H1 (cell line): ENCODE data around the gene SF3B2. TPM values are rescaled to one million over a fixed set of nuclear protein-coding genes. Genes with fewer than 3 reads are reported as not detected.

Experiments
- CTCF ChIA-PET: fragments of 300-600 bp; sonication (Branson Sonifier 250); formaldehyde crosslinking; loops from one replicate; lab custom pipeline; 2021; ENCODE audit not compliant: partially characterized antibody; lab: Charles Lee
- POLR2A ChIA-PET: fragments of 300-600 bp; sonication (Branson Sonifier 250); formaldehyde crosslinking; loops from one replicate; lab custom pipeline; 2021; ENCODE audit warnings: inconsistent platforms; ENCODE audit not compliant: partially characterized antibody; lab: Charles Lee
- DNase-seq, 2 experiments: peaks; one replicate each; pipeline versions ENCODE4 v3.0.0 to v3.0.0-alpha.2; 2010 to 2022; ENCODE audit warnings: low spot score in 2 of 2, low read depth in 1 of 2, mixed read lengths in 1 of 2
- FAIRE-seq: peaks from 2 replicates; lab custom pipeline; 2011; peaks lifted over from hg19 to GRCh38; lab: Jason Lieb, UNC
- H2AFZ ChIP-seq: 2 replicates; pipeline ENCODE4 v1.8.1; 2012; ENCODE audit warnings: low read length, inconsistent platforms
- H2AK5ac ChIP-seq: 2 replicates; pipeline ENCODE4 v1.6.1; 2013; ENCODE audit warnings: low read depth, low read length
- H2BK120ac ChIP-seq: replicated peaks from 2 replicates; pipeline ENCODE3; 2013; ENCODE audit warnings: low read depth, low read length, inconsistent platforms
- H2BK12ac ChIP-seq: 2 replicates; pipeline ENCODE4 v1.6.1; 2013; ENCODE audit warnings: low read depth, low read length
- H2BK15ac ChIP-seq: 2 replicates; pipeline ENCODE4 v1.6.1; 2013; ENCODE audit warnings: low read length
- H2BK20ac ChIP-seq: 2 replicates; pipeline ENCODE4 v1.6.1; 2013; ENCODE audit warnings: low read length
- H2BK5ac ChIP-seq: 2 replicates; pipeline ENCODE4 v1.6.1; 2013; ENCODE audit warnings: low read depth, low read length
- H3K14ac ChIP-seq: 2 replicates; pipeline ENCODE4 v1.6.1; 2013; ENCODE audit warnings: inconsistent platforms; ENCODE audit not compliant: insufficient read length
- H3K18ac ChIP-seq: 2 replicates; pipeline ENCODE4 v1.6.1; 2013; ENCODE audit warnings: low read length; ENCODE audit errors: extremely low read depth
- H3K23ac ChIP-seq: 2 replicates; pipeline ENCODE4 v1.6.1; 2013; ENCODE audit warnings: inconsistent platforms; ENCODE audit not compliant: insufficient read length
- H3K23me2 ChIP-seq: 2 replicates; pipeline ENCODE4 v1.6.1; 2013; ENCODE audit warnings: low read depth, low read length
- H3K27ac ChIP-seq: 2 replicates; pipeline ENCODE4 v1.6.1; 2011; ENCODE audit warnings: low read depth, low read length, inconsistent platforms
- H3K27me3 ChIP-seq, 4 experiments: replicated peaks in 1 of 4; 1 replicate in 1 of 4; 2 replicates in 3 of 4; pipeline versions ENCODE4 v1.6.1 to v1.8.1; 2011 to 2013; ENCODE audit warnings: low read length in 3 of 4, mild to moderate bottlenecking in 3 of 4, inconsistent platforms in 2 of 4, mixed read lengths in 2 of 4, moderate library complexity in 1 of 4; ENCODE audit not compliant: control insufficient read depth in 3 of 4, insufficient read depth in 3 of 4; ENCODE audit errors: extremely low read depth in 1 of 4
- H3K36me3 ChIP-seq, 4 experiments: 2 replicates each; pipeline versions ENCODE4 v1.6.1 to v1.8.1; 2011 to 2013; ENCODE audit warnings: mild to moderate bottlenecking in 4 of 4, low read length in 3 of 4, moderate library complexity in 2 of 4, control low read depth in 1 of 4, inconsistent platforms in 1 of 4; ENCODE audit not compliant: insufficient read depth in 4 of 4, control insufficient read depth in 2 of 4
- H3K4ac ChIP-seq: replicated peaks from 2 replicates; pipeline ENCODE3; 2013; ENCODE audit warnings: low read length, low read depth, mixed read lengths, inconsistent platforms; ENCODE audit not compliant: insufficient read length
- H3K4me1 ChIP-seq, 4 experiments: replicated peaks in 1 of 4; 1 replicate in 1 of 4; 2 replicates in 3 of 4; pipeline versions ENCODE4 v1.6.1 to v1.8.1; 2011 to 2013; ENCODE audit warnings: low read length in 3 of 4, inconsistent platforms in 2 of 4, mixed read lengths in 1 of 4; ENCODE audit not compliant: insufficient read depth in 4 of 4, control insufficient read depth in 3 of 4
- H3K4me2 ChIP-seq, 2 experiments: 2 replicates each; pipeline versions ENCODE4 v1.6.1 to v1.8.1; 2011 to 2013; ENCODE audit warnings: low read depth in 2 of 2, low read length in 2 of 2, control low read depth in 1 of 2, inconsistent platforms in 1 of 2, mild to moderate bottlenecking in 1 of 2; ENCODE audit not compliant: insufficient read depth in 1 of 2
- H3K4me3 ChIP-seq, 4 experiments: fragments of 200-600, 300-600 bp in 1 of 4; sonication (generic), shearing (Covaris generic), sonication (Bioruptor Twin) in 1 of 4; 2 replicates each; pipeline versions ENCODE4 v1.5.1 to v1.8.1; 2011 to 2016; ENCODE audit warnings: low read length in 4 of 4, low read depth in 3 of 4, control low read depth in 2 of 4, inconsistent platforms in 2 of 4, mild to moderate bottlenecking in 2 of 4, mixed read lengths in 1 of 4, moderate library complexity in 1 of 4; ENCODE audit not compliant: insufficient read depth in 2 of 4; ENCODE audit errors: extremely low read depth in 1 of 4
- H3K56ac ChIP-seq: replicated peaks from 2 replicates; pipeline ENCODE3; 2013; ENCODE audit warnings: low read depth, mild to moderate bottlenecking, mixed read lengths, low read length, inconsistent platforms; ENCODE audit not compliant: insufficient read length
- H3K79me1 ChIP-seq: 2 replicates; pipeline ENCODE4 v1.6.1; 2013; ENCODE audit warnings: low read depth, low read length, control low read depth
- H3K79me2 ChIP-seq, 2 experiments: 2 replicates each; pipeline versions ENCODE4 v1.6.1 to v1.8.1; 2012 to 2013; ENCODE audit warnings: low read length in 2 of 2, mild to moderate bottlenecking in 2 of 2, inconsistent platforms in 1 of 2; ENCODE audit not compliant: insufficient read depth in 2 of 2, control insufficient read depth in 1 of 2
- H3K9ac ChIP-seq, 4 experiments: replicated peaks in 1 of 4; 1 replicate in 1 of 4; 2 replicates in 3 of 4; pipeline versions ENCODE4 v1.6.1 to v1.8.1; 2011 to 2013; ENCODE audit warnings: low read depth in 3 of 4, low read length in 3 of 4, control low read depth in 2 of 4, mild to moderate bottlenecking in 2 of 4, moderate library complexity in 2 of 4, inconsistent platforms in 1 of 4; ENCODE audit errors: extremely low read depth in 1 of 4
- H3K9me3 ChIP-seq, 2 experiments: 2 replicates each; pipeline versions ENCODE4 v1.6.1 to v1.8.1; 2012 to 2013; ENCODE audit warnings: mild to moderate bottlenecking in 2 of 2, moderate library complexity in 2 of 2, control low read depth in 1 of 2, inconsistent platforms in 1 of 2, low read depth in 1 of 2, low read length in 1 of 2, mixed read lengths in 1 of 2; ENCODE audit not compliant: insufficient read depth in 2 of 2
- H4K20me1 ChIP-seq, 2 experiments: replicated peaks in 1 of 2; 2 replicates each; pipeline versions ENCODE3 to v1.8.1; 2011 to 2013; ENCODE audit warnings: inconsistent platforms in 2 of 2, low read length in 2 of 2, mild to moderate bottlenecking in 1 of 2; ENCODE audit not compliant: insufficient read depth in 2 of 2, control insufficient read depth in 1 of 2
- H4K5ac ChIP-seq: 2 replicates; pipeline ENCODE4 v1.6.1; 2013; ENCODE audit warnings: low read length, low read depth, mixed read lengths, inconsistent platforms; ENCODE audit not compliant: insufficient read length
- H4K8ac ChIP-seq: 2 replicates; pipeline ENCODE4 v1.8.0; 2013; ENCODE audit warnings: mild to moderate bottlenecking, moderate library complexity, low read length, inconsistent platforms; ENCODE audit not compliant: insufficient read depth; ENCODE audit errors: extremely low read depth
- H4K91ac ChIP-seq: replicated peaks from 2 replicates; pipeline ENCODE3; 2013; ENCODE audit warnings: low read length, mixed read lengths, inconsistent platforms; ENCODE audit not compliant: insufficient read length
- BACH1 ChIP-seq: IDR thresholded peaks from 2 replicates; pipeline ENCODE4 v1.6.1; 2012; ENCODE audit warnings: low read length, improper control_type of control experiment
- CEBPB ChIP-seq: IDR thresholded peaks from 2 replicates; pipeline ENCODE4 v1.6.1; 2012; ENCODE audit warnings: low read depth, low read length
- CHD2 ChIP-seq: IDR thresholded peaks from 2 replicates; pipeline ENCODE4 v1.6.1; 2012; ENCODE audit warnings: low read length, improper control_type of control experiment
- E2F6 ChIP-seq: IDR thresholded peaks from 2 replicates; pipeline ENCODE4 v1.6.1; 2012; ENCODE audit warnings: inconsistent platforms
- EZH2 ChIP-seq: fragments of 200-600 bp; sonication (generic); IDR thresholded peaks from 2 replicates; pipeline ENCODE4 v1.7.1; 2012; ENCODE audit warnings: low read depth, mild to moderate bottlenecking, moderate library complexity, low read length, inconsistent platforms; ENCODE audit not compliant: severe bottlenecking
- JUN ChIP-seq: IDR thresholded peaks from 2 replicates; pipeline ENCODE4 v1.6.1; 2011; ENCODE audit warnings: low read depth, mild to moderate bottlenecking, improper control_type of control experiment, low read length
- POU5F1 ChIP-seq: IDR thresholded peaks from 2 replicates; pipeline ENCODE4 v1.6.1; 2011; ENCODE audit warnings: low read depth, mild to moderate bottlenecking, low read length, moderate library complexity
- RXRA ChIP-seq: IDR thresholded peaks from 2 replicates; pipeline ENCODE4 v1.6.1; 2011; ENCODE audit warnings: low read depth, mild to moderate bottlenecking, low read length, moderate library complexity; ENCODE audit not compliant: insufficient read depth
- SIRT6 ChIP-seq: IDR thresholded peaks from one replicate; pipeline ENCODE4 v1.7.1; 2012; ENCODE audit warnings: low read length, inconsistent platforms
- SP4 ChIP-seq: IDR thresholded peaks from 2 replicates; pipeline ENCODE4 v1.6.1; 2012; ENCODE audit warnings: low read length, inconsistent platforms
- TBP ChIP-seq: IDR thresholded peaks from 2 replicates; pipeline ENCODE4 v1.6.1; 2011; ENCODE audit warnings: low read depth, low read length, improper control_type of control experiment
- TCF12 ChIP-seq: IDR thresholded peaks from 2 replicates; pipeline ENCODE4 v1.6.1; 2011; ENCODE audit warnings: low read depth, mild to moderate bottlenecking, low read length
- ZNF274 ChIP-seq: IDR thresholded peaks from 2 replicates; pipeline ENCODE4 v1.7.0; 2012; ENCODE audit warnings: low read length, borderline replicate concordance; ENCODE audit errors: extremely low read depth
- WGBS, 2 experiments: shearing (Covaris generic) in 1 of 2; methylation state at CpG; one replicate each; pipeline versions ENCODE4 v1.1.6 to v1.1.7; 2013 to 2015; ENCODE audit warnings: low lambda C conversion rate in 2 of 2, mixed read lengths in 2 of 2, inconsistent platforms in 1 of 2, low coverage in 1 of 2, missing lambda C conversion rate in 1 of 2; ENCODE audit not compliant: insufficient replicate concordance in 2 of 2, insufficient coverage in 1 of 2, insufficient read length in 1 of 2; ENCODE audit errors: extremely low coverage in 1 of 2, missing lambda C conversion rate in 1 of 2; 5-methylcytosine and 5-hydroxymethylcytosine counted together
- polyA plus RNA-seq, 7 experiments: library from polyadenylated mRNA; depleted of rRNA in 3 of 7; stranded (reverse) in 5 of 7; unstranded in 2 of 7; fragments of >200 nt in 5 of 7; fragments of 200-250 nt in 2 of 7; gene quantifications; 1 replicate in 5 of 7; 2 replicates in 1 of 7; 4 replicates in 1 of 7; pipeline versions ENCODE4 v1.2.1 to v1.2.3, GENCODE V29; 2011 to 2013; ENCODE audit warnings: missing spikeins in 2 of 7, mixed read lengths in 2 of 7
- total RNA-seq: library from RNA; stranded (reverse); fragmentation: NEBNext Ultra II Directional; extraction: Animal tissue kit (Norgen Biotek cat#: 25700); gene quantifications from 2 replicates; pipeline ENCODE4 v1.2.1, GENCODE V29; 2021

SF3B2 gene
- total and polyA plus RNA-seq, 2 of the 8 experiments (the other 6 are each of a cell fraction or from before 2014, with no cell fraction given): 182 to 237 TPM

- ChIA-PET POLR2A (interaction anchor here (0.6 to 2.3 kb wide), 4 partner anchors 10 to 48 kb away, joined by 3 to 9 read pairs (median 3); partner anchors contain the start of gene SF3B2), CTCF (interaction anchor here (0.8 to 4.5 kb wide), 6 partner anchors 19 to 158 kb away, joined by 3 to 39 read pairs (median 4); partner anchors contain the start of gene PACS1)
- H3K27me3 ChIP-seq: no peaks in the 10 kb centered on the region
- H3K9ac ChIP-seq: no peak overlapping the region
- WGBS, 2 experiments: 98% methylated on average over 58 of the region's 81 CpGs; no CpG with 5 or more reads in 1 of the 2 experiments
- peaks cover 0 to 11% (median 5%) of the 10 kb centered on the region in 4 experiments; a peak in 5 of 7 replicates for H3K4me1 ChIP-seq
- no peak overlapping the region for H3K4me3 ChIP-seq
- no peak overlapping the region for H2BK15ac ChIP-seq
- H4K8ac ChIP-seq: no peak overlapping the region
- H2BK5ac ChIP-seq: no peak overlapping the region
- H3K23ac ChIP-seq: no peak overlapping the region
- H4K91ac ChIP-seq: no peak overlapping the region
- peaks cover 0 to 2% of the 10 kb centered on the region in 2 experiments for H4K20me1 ChIP-seq
- no peak overlapping the region for H3K4ac ChIP-seq
- peaks cover 3% of the 10 kb centered on the region for H3K79me1 ChIP-seq
- no peak overlapping the region for H3K56ac ChIP-seq
- peaks cover 0 to 7% of the 10 kb centered on the region in 2 experiments; a peak in 1 of 4 replicates for H3K79me2 ChIP-seq
- no peak overlapping the region for H3K27ac ChIP-seq
- no peak overlapping the region for H2BK20ac ChIP-seq
- no peak overlapping the region for H2BK12ac ChIP-seq
- no peak overlapping the region for H2AK5ac ChIP-seq
- no peak overlapping the region for H2AFZ ChIP-seq
- H3K9me3 ChIP-seq: peaks cover under 1 to 10% of the 10 kb centered on the region in 2 experiments; a peak in 3 of 4 replicates
- FAIRE-seq (no peak), DNase-seq (no peak)
- H3K18ac ChIP-seq: no peak overlapping the region
- H3K36me3 ChIP-seq: peaks cover 0 to 17% (median 8%) of the 10 kb centered on the region in 4 experiments; a peak in 5 of 8 replicates
- H3K14ac ChIP-seq: no peak overlapping the region
- H4K5ac ChIP-seq: no peak overlapping the region
- H3K4me2 ChIP-seq: no peak overlapping the region
- H2BK120ac ChIP-seq: no peak overlapping the region
- no peaks in the 10 kb centered on the region for H3K23me2 ChIP-seq
- no peak for TF ChIP-seq E2F6
- no peak for TF ChIP-seq TBP
- TF ChIP-seq POU5F1: no peak
- TF ChIP-seq ZNF274: no peak
- TF ChIP-seq JUN: no peak
- no peak for TF ChIP-seq BACH1
- TF ChIP-seq EZH2: no peak
- no peak for TF ChIP-seq CHD2
- no peak for TF ChIP-seq RXRA
- no peak for TF ChIP-seq TCF12
- no peak for TF ChIP-seq SIRT6
- no peak for TF ChIP-seq CEBPB
- TF ChIP-seq SP4: no peak
Measured at GRCh38 chr11:66042227-66042995, 9.8 kb upstream of the SF3B2 start.
